HG03060 (cell line): Measurements from ENCODE around the gene PRR7.

ENCODE experiments used
- ATAC-seq: cut with Tn5 transposase; IDR thresholded peaks from one replicate; pipeline ENCODE4 v1.9.1; 2021; ENCODE audit warnings: low read depth, moderate number of reproducible peaks; ENCODE audit not compliant: unreplicated experiment

PRR7 gene

DNA sequence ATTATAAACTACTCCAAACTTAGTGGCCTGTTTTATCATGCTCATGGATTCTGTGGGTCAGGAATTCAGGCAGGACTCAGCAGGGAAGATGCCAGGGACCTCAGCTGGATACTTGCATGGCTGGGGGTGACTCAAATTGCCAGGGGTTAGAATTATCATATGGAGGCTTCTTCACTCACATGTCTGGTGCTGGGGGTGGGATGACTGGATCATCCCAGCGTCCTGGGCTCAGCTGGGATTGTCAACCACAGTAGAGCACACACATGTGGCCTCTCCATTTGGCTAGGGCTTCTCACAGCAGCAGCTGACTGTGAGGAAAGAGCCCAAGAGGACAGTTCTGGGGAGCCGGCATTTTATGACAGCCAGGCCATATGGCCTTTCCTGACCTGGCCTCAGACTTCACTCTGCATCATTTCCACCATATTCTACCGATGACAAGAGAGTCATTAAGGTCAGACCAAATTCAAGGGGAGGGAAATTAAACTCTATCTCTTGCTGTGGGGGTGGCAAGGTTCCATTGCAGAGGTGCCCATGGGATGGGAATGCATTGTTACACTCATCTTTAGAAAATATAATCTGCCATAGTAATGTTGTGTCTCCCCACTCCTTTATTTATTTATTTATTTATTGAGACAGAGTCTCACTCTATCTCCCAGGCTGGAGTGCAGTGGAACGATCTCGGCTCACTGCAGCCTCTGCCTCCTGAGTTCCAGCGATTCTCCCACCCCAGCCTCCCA, 25.4 kb upstream of the PRR7 start:
- ATAC-seq = no peak

DNA sequence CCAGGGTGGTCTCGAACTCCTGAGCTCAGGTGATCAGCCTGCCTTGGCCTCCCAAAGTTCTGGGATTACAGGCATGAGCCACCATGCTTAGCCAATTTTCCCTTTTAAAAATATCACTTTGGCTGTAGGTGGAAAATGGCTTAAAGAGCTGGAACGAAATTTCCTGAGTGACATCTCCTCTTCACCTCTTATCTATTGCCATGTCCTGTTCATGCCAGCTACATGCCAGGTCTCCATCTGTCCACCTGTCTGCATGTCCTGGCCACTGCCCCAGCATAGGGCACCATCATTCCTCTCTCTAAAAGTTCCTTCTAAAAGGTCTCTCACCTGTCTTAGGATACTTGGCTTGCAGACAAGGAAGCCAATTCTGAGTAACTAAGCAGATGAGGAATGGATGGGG, 22.9 kb upstream of the PRR7 start:
- no peak for ATAC-seq

DNA sequence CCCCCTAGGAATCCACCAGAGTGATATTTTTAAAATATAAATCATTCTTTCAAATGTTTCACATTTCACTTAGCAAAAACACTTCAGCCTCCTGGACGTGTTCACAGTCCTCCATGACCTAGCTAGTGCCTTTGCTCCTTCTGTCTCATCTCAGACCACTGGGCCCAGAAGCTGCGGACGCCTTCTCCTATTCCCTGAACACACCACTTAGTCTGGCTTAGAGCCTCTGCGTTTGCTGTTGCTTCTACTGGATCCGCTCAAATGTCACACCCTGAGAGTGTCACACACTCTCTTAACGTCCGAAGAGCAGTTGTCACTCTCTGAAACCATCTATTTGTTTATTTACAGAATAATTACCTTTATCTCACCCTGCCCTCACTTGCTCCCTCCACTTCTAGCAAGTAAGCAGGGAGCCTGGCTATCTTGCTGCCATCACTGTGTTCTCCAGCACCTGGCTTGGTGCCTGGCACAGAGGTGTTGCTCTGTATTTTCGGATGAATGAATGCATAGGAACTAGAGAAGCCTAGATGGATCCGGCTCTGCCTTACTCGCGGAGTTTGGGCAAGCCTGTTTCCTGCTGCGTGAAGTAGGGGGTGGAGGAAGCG, 21.3 kb upstream of the PRR7 start:
- no peak for ATAC-seq

- ATAC-seq = peak; percentile 75
Observed at GRCh38 chr5:177425801-177426565, 20.6 kb upstream of the PRR7 start.

- ATAC-seq = no peak
Observed at GRCh38 chr5:177426566-177427210, 19.9 kb upstream of the PRR7 start, which contains the start of gene GRK6. Gene GRK6 (plus strand): TSS chr5:177426676. CDS start chr5:177426846, 170 bp downstream.

- no peak for ATAC-seq
Observed at GRCh38 chr5:177427211-177427822, 19.3 kb upstream of the PRR7 start.

GRCh38 chr5:177427919-177428573, 18.6 kb upstream of the PRR7 start:
- no peak for ATAC-seq

DNA sequence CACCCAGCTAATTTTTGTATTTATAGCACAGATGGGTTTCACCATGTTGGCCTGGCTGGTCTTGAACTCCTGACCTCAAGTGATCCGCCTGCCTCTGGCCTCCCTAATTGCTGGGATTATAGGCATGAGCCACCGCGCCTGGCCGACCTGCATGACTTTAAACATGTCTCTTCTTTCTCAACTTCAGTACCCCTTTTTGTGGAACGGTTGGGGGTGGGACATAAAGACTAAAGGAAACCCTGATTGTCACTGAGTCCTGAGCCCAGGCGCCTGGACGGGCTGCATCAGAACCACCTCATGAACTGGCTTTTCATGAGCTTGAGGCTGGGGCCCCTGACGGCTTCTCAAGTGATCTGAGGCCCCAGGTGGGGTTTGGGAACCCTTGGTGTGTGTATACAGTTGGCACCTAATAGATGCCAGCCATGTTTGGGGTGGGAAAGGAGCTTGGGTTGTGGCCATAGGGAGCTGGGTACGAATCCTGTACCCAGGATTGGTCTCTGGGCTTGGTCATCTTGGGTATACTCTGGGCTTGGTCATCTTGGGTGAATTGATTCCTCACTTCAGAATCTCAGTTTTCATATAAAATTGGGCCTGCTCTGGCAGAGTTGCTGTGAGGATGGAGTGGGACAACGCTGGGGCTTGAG, 17.9 kb upstream of the PRR7 start:
- ATAC-seq = no peak

- ATAC-seq = no peak
Observed at GRCh38 chr5:177429248-177430040, 17.2 kb upstream of the PRR7 start.

DNA sequence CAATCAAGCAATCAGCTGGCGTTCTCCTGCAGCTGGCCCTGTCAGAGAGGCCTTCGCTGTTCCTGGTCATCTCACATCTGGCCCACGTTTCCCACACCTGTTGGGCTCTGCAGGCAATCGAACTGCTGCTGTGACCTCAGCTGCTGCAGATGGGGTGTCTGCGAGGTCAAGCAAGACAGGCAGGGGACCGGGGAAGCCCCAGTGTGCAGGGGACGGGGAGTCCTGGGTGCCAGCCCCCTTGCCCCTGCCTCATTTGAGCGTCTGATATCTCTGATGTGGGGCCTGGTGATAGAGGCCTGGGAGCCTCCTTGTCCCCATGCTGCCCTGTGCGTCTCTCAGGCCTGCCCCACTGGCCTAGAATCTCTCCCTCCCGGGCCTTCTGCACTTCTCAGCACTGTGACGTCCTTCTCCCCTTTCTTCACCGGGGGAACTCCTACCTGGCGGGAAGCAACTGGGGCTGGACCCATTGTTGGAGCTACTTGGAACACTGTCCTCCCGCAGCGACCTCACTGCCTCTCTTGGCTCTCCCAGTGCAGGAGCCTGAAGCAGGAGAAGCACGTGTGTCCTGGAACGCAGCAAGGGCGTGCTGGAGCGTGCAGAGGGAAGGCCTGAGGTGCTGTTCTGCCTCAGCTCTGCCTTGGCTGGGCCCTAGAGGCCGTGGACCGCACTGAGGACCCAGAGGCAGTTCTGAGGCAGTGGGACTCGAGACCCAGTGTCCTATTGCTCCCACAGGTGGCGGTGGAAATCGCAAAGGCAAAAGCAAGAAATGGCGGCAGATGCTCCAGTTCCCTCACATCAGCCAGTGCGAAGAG, 16.3 kb upstream of the PRR7 start:
- ATAC-seq = no peak

- ATAC-seq = no peak
Observed at GRCh38 chr5:177430972-177431316, 15.7 kb upstream of the PRR7 start.

DNA sequence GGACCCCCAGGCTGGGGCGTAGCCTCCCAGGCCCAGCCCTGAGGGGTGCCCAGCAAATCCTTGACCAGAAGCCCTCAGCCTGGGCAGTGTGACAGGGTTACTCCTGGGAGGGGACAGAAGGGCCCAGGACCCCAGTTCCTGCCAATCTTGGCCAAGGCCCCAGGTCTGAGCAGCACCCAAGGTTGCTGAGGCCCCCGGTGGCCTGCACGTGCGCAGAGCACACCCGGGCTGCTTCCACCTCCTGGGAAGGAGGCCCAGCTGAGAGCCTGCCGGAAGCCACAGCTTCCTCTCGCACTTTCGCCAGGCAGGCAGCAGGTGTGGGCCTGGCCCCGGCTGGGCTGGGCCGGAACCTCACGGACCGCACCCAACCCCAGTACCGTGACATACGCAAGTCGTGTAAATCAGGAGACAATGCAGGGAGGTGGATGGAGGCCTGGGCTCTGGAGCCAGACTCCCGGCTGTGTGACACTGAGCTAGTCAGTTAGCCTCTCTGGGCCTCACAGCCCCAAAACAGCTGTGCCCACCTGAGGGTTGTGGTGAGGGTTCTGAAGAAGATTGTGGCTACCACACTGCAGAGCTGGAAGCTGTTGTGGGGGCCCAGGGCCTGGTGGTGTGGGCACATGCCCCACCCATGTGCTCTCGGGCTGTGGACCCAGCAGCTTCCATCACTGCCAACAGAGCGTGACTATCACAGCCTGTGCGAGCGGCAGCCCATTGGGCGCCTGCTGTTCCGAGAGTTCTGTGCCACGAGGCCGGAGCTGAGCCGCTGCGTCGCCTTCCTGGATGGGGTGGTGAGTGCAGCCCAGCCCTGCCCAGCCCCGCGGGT, 15.1 kb upstream of the PRR7 start:
- no peak for ATAC-seq

GRCh38 chr5:177432143-177432838, 14.3 kb upstream of the PRR7 start:
- ATAC-seq = no peak

DNA sequence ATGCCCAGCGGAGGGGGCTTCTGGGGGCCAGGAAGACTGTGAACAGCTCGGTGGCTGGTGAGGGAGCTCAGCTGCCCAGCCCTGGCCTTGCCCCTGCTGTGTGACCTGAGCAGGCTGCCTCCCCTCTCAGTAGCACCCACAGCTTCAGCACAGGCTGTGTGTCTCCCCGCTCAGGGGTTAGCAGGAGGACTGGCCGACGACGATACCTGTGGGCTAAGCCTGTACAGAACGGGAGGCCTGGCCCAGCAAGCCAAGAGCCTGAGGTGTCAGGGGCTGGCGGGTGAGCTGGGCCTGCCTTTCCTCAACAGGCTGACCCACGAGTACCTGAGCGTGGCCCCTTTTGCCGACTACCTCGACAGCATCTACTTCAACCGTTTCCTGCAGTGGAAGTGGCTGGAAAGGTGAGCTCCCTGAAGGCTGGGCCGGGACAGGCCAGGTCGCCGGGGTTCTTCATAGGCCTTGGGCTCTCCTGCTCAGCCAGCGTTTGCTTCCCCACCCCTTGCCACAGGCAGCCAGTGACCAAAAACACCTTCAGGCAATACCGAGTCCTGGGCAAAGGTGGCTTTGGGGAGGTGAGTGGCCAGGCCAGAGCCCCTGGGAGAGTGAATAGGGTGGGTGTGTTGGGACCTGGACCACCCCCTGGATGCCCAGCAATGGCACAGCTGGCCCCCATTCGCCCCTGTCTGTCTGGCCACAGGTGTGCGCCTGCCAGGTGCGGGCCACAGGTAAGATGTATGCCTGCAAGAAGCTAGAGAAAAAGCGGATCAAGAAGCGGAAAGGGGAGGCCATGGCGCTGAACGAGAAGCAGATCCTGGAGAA, 13.6 kb upstream of the PRR7 start:
- ATAC-seq = no peak

- no peak for ATAC-seq
Observed at GRCh38 chr5:177433658-177434217, 12.9 kb upstream of the PRR7 start.

DNA sequence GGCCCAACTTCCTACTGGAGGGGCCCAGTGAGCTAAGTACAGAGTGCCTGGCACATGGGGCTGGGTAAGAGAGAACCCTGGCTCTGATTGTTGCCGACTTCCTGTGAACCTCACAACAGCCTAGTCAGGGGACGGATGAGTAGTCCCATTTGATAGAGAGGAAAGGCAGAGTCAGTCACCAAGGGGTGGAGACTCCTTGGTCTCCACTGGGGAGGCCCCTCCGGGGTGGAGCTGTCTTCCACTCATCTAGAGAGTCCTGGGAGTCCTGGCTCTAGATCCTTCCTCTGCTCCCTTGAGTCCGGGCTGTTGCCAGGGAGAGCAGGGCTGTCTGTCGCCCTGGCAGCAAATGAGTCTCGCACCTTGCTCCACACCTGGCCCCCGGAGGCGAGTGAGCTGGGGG, 12.2 kb upstream of the PRR7 start:
- ATAC-seq = no peak
